ENCODE results near the gene TGFBI. TPM values are rescaled to one million over a fixed set of nuclear protein-coding genes. Genes with fewer than 3 reads are reported as not detected.

The TGFBI gene
- total RNA-seq, 1 donor from 2014 or later: 9.5 TPM

DNA sequence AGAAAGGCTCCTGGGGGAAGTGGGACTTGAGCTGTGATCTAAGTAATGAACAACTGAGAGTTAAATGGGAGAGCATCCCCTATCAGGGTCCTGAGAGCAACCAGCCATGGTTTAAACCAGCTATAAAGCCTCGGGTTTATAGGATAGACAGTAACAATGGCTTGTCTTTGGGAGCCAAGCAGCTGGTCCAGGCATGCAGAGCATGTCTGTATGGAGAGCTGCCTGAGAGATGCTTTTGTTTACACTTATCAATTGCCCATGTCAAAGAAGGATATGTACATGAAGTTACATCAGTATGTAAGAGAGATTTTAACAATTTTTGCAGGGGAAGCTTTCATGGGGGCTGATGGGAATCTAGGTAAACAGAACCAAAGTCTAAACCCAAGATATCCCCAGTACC lies 4.4 kb downstream of the TGFBI start:
- H4K20me1 ChIP-seq (ENCODE audit: low read depth): no peaks in the 10 kb centered on the region
- H3K27me3 ChIP-seq: peaks cover 23% of the 10 kb centered on the region
- H3K79me2 ChIP-seq (ENCODE audit: low read depth): no peaks in the 10 kb centered on the region
- Mint-ChIP-seq H3K27me3 (ENCODE audit: insufficient read depth, low read depth) (peaks cover 15% of the 10 kb centered on the region), H3K36me3 (no peaks in the 10 kb centered on the region), H3K9me3 (no peaks in the 10 kb centered on the region), H3K4me3 (no peak overlapping the region), H3K4me1 (peaks cover 21% of the 10 kb centered on the region), H3K27ac (no peak overlapping the region)
- no peak overlapping the region for H2AFZ ChIP-seq (replicated peaks)
- peaks cover 23% of the 10 kb centered on the region for H3K4me1 ChIP-seq
- TF ChIP-seq, protein P1, sequence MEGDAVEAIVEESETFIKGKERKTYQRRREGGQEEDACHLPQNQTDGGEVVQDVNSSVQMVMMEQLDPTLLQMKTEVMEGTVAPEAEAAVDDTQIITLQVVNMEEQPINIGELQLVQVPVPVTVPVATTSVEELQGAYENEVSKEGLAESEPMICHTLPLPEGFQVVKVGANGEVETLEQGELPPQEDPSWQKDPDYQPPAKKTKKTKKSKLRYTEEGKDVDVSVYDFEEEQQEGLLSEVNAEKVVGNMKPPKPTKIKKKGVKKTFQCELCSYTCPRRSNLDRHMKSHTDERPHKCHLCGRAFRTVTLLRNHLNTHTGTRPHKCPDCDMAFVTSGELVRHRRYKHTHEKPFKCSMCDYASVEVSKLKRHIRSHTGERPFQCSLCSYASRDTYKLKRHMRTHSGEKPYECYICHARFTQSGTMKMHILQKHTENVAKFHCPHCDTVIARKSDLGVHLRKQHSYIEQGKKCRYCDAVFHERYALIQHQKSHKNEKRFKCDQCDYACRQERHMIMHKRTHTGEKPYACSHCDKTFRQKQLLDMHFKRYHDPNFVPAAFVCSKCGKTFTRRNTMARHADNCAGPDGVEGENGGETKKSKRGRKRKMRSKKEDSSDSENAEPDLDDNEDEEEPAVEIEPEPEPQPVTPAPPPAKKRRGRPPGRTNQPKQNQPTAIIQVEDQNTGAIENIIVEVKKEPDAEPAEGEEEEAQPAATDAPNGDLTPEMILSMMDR (IDR thresholded peaks at IDR 0.05): no peak
- TF ChIP-seq EZH2phosphoT487 (IDR thresholded peaks at IDR 0.05) (no peak), EZH2 (IDR thresholded peaks at IDR 0.05) (no peak)
- H3K27ac ChIP-seq: no peak overlapping the region
- no peaks in the 10 kb centered on the region for H3F3A ChIP-seq (ENCODE audit: low read depth)
- no peaks in the 10 kb centered on the region for H3K9me3 ChIP-seq (ENCODE audit: low read depth)
- H3K4me3 ChIP-seq: no peak overlapping the region
- no peak for DNase-seq (ENCODE audit: low spot score)
- no peak overlapping the region for H3K9ac ChIP-seq
- no peaks in the 10 kb centered on the region for H3K36me3 ChIP-seq
- no peak overlapping the region for H3K4me2 ChIP-seq

DNA sequence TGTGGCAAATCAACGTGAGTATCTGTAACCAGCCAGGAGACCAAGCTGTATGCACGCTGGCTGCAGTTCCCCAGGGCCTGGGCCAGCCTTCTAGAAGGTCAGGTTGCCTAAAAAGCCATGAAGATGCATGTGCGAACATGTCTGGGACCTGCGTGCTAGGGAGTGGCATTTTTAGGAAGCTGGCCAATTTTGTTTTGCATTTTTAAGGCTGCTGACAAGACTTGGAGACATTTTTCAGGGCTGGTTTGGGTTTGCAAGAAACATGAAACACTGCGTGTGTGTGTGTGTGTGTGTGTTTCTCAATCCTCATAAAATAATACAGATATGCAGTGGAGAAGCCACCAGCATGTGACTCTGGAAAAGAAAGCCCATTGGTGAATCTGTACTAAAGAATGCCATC lies 5.1 kb downstream of the TGFBI start:
- Mint-ChIP-seq H3K4me3 (no peak overlapping the region), H3K9me3 (no peaks in the 10 kb centered on the region), H3K36me3 (no peaks in the 10 kb centered on the region), H3K4me1 (peaks cover 21% of the 10 kb centered on the region), H3K27me3 (ENCODE audit: insufficient read depth, low read depth) (peaks cover 15% of the 10 kb centered on the region), H3K27ac (no peak overlapping the region)
- H3K79me2 ChIP-seq (ENCODE audit: low read depth): no peaks in the 10 kb centered on the region
- no peak overlapping the region for H3K9ac ChIP-seq
- H3K27me3 ChIP-seq: peaks cover 17% of the 10 kb centered on the region
- H3K36me3 ChIP-seq: no peaks in the 10 kb centered on the region
- no peak for DNase-seq (ENCODE audit: low spot score)
- H3K9me3 ChIP-seq (ENCODE audit: low read depth): no peaks in the 10 kb centered on the region
- H2AFZ ChIP-seq (replicated peaks): no peak overlapping the region
- TF ChIP-seq, protein P1 (IDR thresholded peaks at IDR 0.05): no peak
- TF ChIP-seq EZH2phosphoT487 (IDR thresholded peaks at IDR 0.05): no peak
- H3K4me1 ChIP-seq: peaks cover 19% of the 10 kb centered on the region
- no peak overlapping the region for H3K27ac ChIP-seq
- no peak overlapping the region for H3K4me3 ChIP-seq
- H3F3A ChIP-seq (ENCODE audit: low read depth): no peaks in the 10 kb centered on the region
- H3K4me2 ChIP-seq: no peak overlapping the region
- no peaks in the 10 kb centered on the region for H4K20me1 ChIP-seq (ENCODE audit: low read depth)

DNA sequence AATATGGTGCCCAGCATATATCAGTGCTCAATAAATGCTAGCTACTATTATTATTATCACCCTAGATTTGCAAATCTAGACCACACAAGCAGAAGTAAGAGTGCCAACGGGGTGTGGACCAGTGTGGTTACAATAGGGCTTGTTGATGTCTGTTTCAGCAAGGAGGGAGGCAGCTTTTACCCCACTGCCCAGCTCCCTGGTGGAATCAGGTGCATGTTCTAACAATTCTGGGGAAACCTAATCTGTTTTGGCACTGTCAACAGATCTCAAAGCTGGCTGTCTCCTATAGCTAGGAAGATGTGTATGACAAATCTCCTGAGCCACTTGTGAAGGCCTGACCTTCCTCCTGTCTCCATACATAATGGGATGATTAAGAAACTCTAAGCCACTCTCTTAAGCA lies 5.7 kb downstream of the TGFBI start:
- Histone ChIP-seq H3K4me2 (no peak overlapping the region), H3K79me2 (ENCODE audit: low read depth) (no peaks in the 10 kb centered on the region), H3K36me3 (no peaks in the 10 kb centered on the region), H3K9me3 (ENCODE audit: low read depth) (no peaks in the 10 kb centered on the region), H3K4me3 (no peak overlapping the region), H3F3A (ENCODE audit: low read depth) (no peaks in the 10 kb centered on the region), H3K9ac (no peak overlapping the region), H3K27me3 (peaks cover 10% of the 10 kb centered on the region), H3K4me1 (peaks cover 17% of the 10 kb centered on the region), H2AFZ (replicated peaks) (no peak overlapping the region), H3K27ac (no peak overlapping the region), H4K20me1 (ENCODE audit: low read depth) (no peaks in the 10 kb centered on the region)
- peaks cover 21% of the 10 kb centered on the region for H3K4me1 Mint-ChIP-seq
- H3K27ac Mint-ChIP-seq: no peak overlapping the region
- DNase-seq (ENCODE audit: low spot score): no peak
- H3K27me3 Mint-ChIP-seq (ENCODE audit: insufficient read depth, low read depth): peaks cover 12% of the 10 kb centered on the region
- TF ChIP-seq, protein P1 (IDR thresholded peaks at IDR 0.05): no peak
- TF ChIP-seq EZH2 (IDR thresholded peaks at IDR 0.05) (no peak), EZH2phosphoT487 (IDR thresholded peaks at IDR 0.05) (no peak)
- H3K4me3 Mint-ChIP-seq: no peak overlapping the region
- no peaks in the 10 kb centered on the region for H3K9me3 Mint-ChIP-seq
- no peaks in the 10 kb centered on the region for H3K36me3 Mint-ChIP-seq
